Esophagus muscularis mucosa (tissue), 4 donors: ENCODE measurements around the gene ANLN.

Experiments
- CTCF ChIP-seq, 3 experiments: fragments of 200-600 bp in 2 of 3; fragments of 450-650 bp in 1 of 3; sonication (generic) in 2 of 3; IDR thresholded peaks; one replicate each; pipeline ENCODE4 v1.5.1; 2017 to 2019; ENCODE audit warnings: antibody characterized with exemption in 3 of 3, mild to moderate bottlenecking in 2 of 3, moderate library complexity in 1 of 3
- EP300 ChIP-seq: sonication (generic); formaldehyde crosslinking; IDR thresholded peaks from one replicate; pipeline ENCODE4 v1.6.1; 2017; ENCODE audit warnings: antibody characterized with exemption
- POLR2A ChIP-seq: fragments of 450-650 bp; IDR thresholded peaks from one replicate; pipeline ENCODE4 v1.6.1; 2017; ENCODE audit warnings: antibody characterized with exemption, moderate library complexity, mild to moderate bottlenecking, low read depth
- POLR2AphosphoS5 ChIP-seq, 2 donors: sonication (generic); formaldehyde crosslinking; IDR thresholded peaks; one replicate each; pipeline ENCODE4 v1.6.1; 2017; ENCODE audit warnings: antibody characterized with exemption in 2 of 2

GRCh38 chr7:36349626-36350025 lies 40.0 kb upstream of the ANLN start:
- TF ChIP-seq POLR2A, result no peak
- no peak for TF ChIP-seq CTCF (IDR thresholded peaks at IDR 0.05)
- no peak for TF ChIP-seq POLR2AphosphoS5 (IDR thresholded peaks at IDR 0.05)
- TF ChIP-seq EP300, result no peak
